MM.1S (cell line): Measurements from ENCODE around the gene ERC2.

Experiments
- DNase-seq: peaks from one replicate; pipeline ENCODE4 v3.0.0-alpha.2; 2015
- H2AFZ ChIP-seq: fragments of 300-600 bp; sonication (generic); 2 replicates; pipeline ENCODE4 v1.6.0; 2016; ENCODE audit warnings: antibody characterized with exemption, low read length
- H3F3A ChIP-seq: fragments of 300-600 bp; sonication (generic); 2 replicates; pipeline ENCODE4 v1.6.1; 2016; ENCODE audit warnings: mild to moderate bottlenecking, antibody characterized with exemption, low read length, moderate library complexity, mixed read lengths; ENCODE audit not compliant: insufficient read depth
- H3K27ac ChIP-seq: fragments of 300-600 bp; sonication (generic); 2 replicates; pipeline ENCODE4 v1.5.1; 2016; ENCODE audit warnings: mild to moderate bottlenecking, low read length
- H3K27me3 ChIP-seq: fragments of 300-600 bp; sonication (generic); replicated peaks from 2 replicates; pipeline ENCODE4 v1.6.0; 2016; ENCODE audit warnings: low read length; ENCODE audit not compliant: insufficient read depth
- H3K36me3 ChIP-seq: fragments of 300-600 bp; sonication (generic); replicated peaks from 2 replicates; pipeline ENCODE4 v1.6.1; 2016; ENCODE audit warnings: mild to moderate bottlenecking, low read length, mixed read lengths; ENCODE audit not compliant: insufficient read depth
- H3K4me1 ChIP-seq: fragments of 300-600 bp; sonication (generic); 2 replicates; pipeline ENCODE4 v1.6.1; 2016; ENCODE audit warnings: low read length, mixed read lengths
- H3K4me2 ChIP-seq: fragments of 300-600 bp; sonication (generic); 2 replicates; pipeline ENCODE4 v1.6.0; 2016; ENCODE audit warnings: low read depth, low read length
- H3K4me3 ChIP-seq: fragments of 300-600 bp; sonication (generic); 2 replicates; pipeline ENCODE4 v1.5.1; 2016; ENCODE audit warnings: low read length, mixed read lengths
- H3K79me2 ChIP-seq: fragments of 300-600 bp; sonication (generic); 2 replicates; pipeline ENCODE4 v1.6.1; 2016; ENCODE audit warnings: mixed run types, low read length, mixed read lengths
- H3K9ac ChIP-seq: fragments of 300-600 bp; sonication (generic); 2 replicates; pipeline ENCODE4 v1.6.1; 2016; ENCODE audit warnings: low read length, mixed read lengths
- H3K9me2 ChIP-seq: fragments of 300-600 bp; sonication (generic); replicated peaks from 2 replicates; pipeline ENCODE4 v1.6.1; 2016; ENCODE audit warnings: mild to moderate bottlenecking, low read length, mixed read lengths; ENCODE audit not compliant: insufficient read depth
- H3K9me3 ChIP-seq: fragments of 300-600 bp; sonication (generic); replicated peaks from 2 replicates; pipeline ENCODE4 v1.6.1; 2016; ENCODE audit warnings: mild to moderate bottlenecking, low read length, mixed read lengths; ENCODE audit not compliant: insufficient read depth
- H4K20me1 ChIP-seq: fragments of 300-600 bp; sonication (generic); 2 replicates; pipeline ENCODE4 v1.6.1; 2016; ENCODE audit warnings: mild to moderate bottlenecking, low read length, moderate library complexity, mixed read lengths; ENCODE audit not compliant: insufficient read depth
- CTCF ChIP-seq: fragments of 300-600 bp; sonication (generic); IDR thresholded peaks from 2 replicates; pipeline ENCODE4 v1.5.1; 2016; ENCODE audit warnings: antibody characterized with exemption, low read length, mixed read lengths
- EZH2 ChIP-seq: fragments of 300-600 bp; sonication (generic); optimal IDR thresholded peaks from 2 replicates; pipeline ENCODE3; 2017; ENCODE audit warnings: low read depth, mild to moderate bottlenecking, antibody characterized with exemption, low read length, mixed read lengths
- EZH2phosphoT487 ChIP-seq: fragments of 300-600 bp; sonication (generic); IDR thresholded peaks from 2 replicates; pipeline ENCODE4 v1.6.1; 2018; ENCODE audit warnings: antibody characterized with exemption, low read length

ERC2 gene

GRCh38 chr3:56089739-56090138 is 378.5 kb downstream of the ERC2 start:
- Histone ChIP-seq H3K27ac (no peak overlapping the region), H3K79me2 (no peaks in the 10 kb centered on the region), H3K27me3 (no peaks in the 10 kb centered on the region), H3K9me2 (no peaks in the 10 kb centered on the region), H3K4me1 (no peaks in the 10 kb centered on the region), H2AFZ (no peak overlapping the region), H3K36me3 (no peaks in the 10 kb centered on the region), H3F3A (no peaks in the 10 kb centered on the region), H3K4me2 (no peak overlapping the region), H3K4me3 (no peak overlapping the region), H3K9ac (no peak overlapping the region), H3K9me3 (no peaks in the 10 kb centered on the region), H4K20me1 (no peaks in the 10 kb centered on the region)
- no peak for DNase-seq
- no peak for TF ChIP-seq CTCF

- peak; percentile 8 for DNase-seq
Measured at GRCh38 chr3:56087451-56088053, 380.7 kb downstream of the ERC2 start.

GRCh38 chr3:56086355-56086754 is 381.9 kb downstream of the ERC2 start:
- Histone ChIP-seq H3K4me3 (no peak overlapping the region), H3K79me2 (no peaks in the 10 kb centered on the region)
- no peak for DNase-seq

More at GRCh38 chr3:56087451-56088053, 380.7 kb downstream of the ERC2 start:
- TF ChIP-seq CTCF (no peak), EZH2phosphoT487 (no peak), EZH2 (no peak)
- no peaks in the 10 kb centered on the region for H3K4me1 ChIP-seq
- H3K79me2 ChIP-seq, result no peaks in the 10 kb centered on the region
- H3K9me2 ChIP-seq, result no peaks in the 10 kb centered on the region
- H4K20me1 ChIP-seq, result no peaks in the 10 kb centered on the region
- H3K4me2 ChIP-seq, result peak overlapping the region; percentile 21; the same call in 1 of the 2 replicates
- no peaks in the 10 kb centered on the region for H3K36me3 ChIP-seq
- H3K9me3 ChIP-seq, result no peaks in the 10 kb centered on the region
- 0 out of 2 replicates have a peak overlapping the region, but pooled peaks have one; percentile 3 for H3K9ac ChIP-seq
- H3K27ac ChIP-seq, result no peak overlapping the region
- peak overlapping the region; percentile 33 for H2AFZ ChIP-seq
- H3F3A ChIP-seq, result no peaks in the 10 kb centered on the region
- peak overlapping the region; percentile 42 for H3K4me3 ChIP-seq
- no peaks in the 10 kb centered on the region for H3K27me3 ChIP-seq

More at GRCh38 chr3:56086355-56086754, 381.9 kb downstream of the ERC2 start:
- Histone ChIP-seq H2AFZ (no peak overlapping the region), H3K27ac (no peak overlapping the region), H3K9me3 (no peaks in the 10 kb centered on the region), H3K9ac (no peak overlapping the region), H3K9me2 (no peaks in the 10 kb centered on the region), H4K20me1 (no peaks in the 10 kb centered on the region), H3K4me2 (no peak overlapping the region), H3K4me1 (no peaks in the 10 kb centered on the region), H3K36me3 (no peaks in the 10 kb centered on the region), H3F3A (no peaks in the 10 kb centered on the region), H3K27me3 (no peaks in the 10 kb centered on the region)
- TF ChIP-seq CTCF (no peak), EZH2 (no peak), EZH2phosphoT487 (no peak)
